Nephron (organoid): ENCODE data around the gene FSTL5.

Experiments used
- H3K27ac Mint-ChIP-seq, 3 experiments: 2 replicates each; pipeline ENCODE4 v1.8.0; 2020; ENCODE audit warnings: mixed read lengths in 3 of 3, mild to moderate bottlenecking in 2 of 3, moderate library complexity in 1 of 3
- H3K27me3 Mint-ChIP-seq: 2 replicates; pipeline ENCODE4 v1.8.0; 2021; ENCODE audit warnings: low read depth, mild to moderate bottlenecking, moderate library complexity, mixed read lengths
- H3K36me3 Mint-ChIP-seq: 2 replicates; pipeline ENCODE4 v1.8.0; 2020; ENCODE audit warnings: low read depth, mixed read lengths
- H3K4me1 Mint-ChIP-seq: 2 replicates; pipeline ENCODE4 v1.8.0; 2020; ENCODE audit warnings: mixed read lengths
- H3K4me3 Mint-ChIP-seq, 3 experiments: 2 replicates each; pipeline ENCODE4 v1.8.0; 2020; ENCODE audit warnings: mild to moderate bottlenecking in 3 of 3, mixed read lengths in 3 of 3, moderate library complexity in 2 of 3
- H3K9me3 Mint-ChIP-seq: 2 replicates; pipeline ENCODE4 v1.8.0; 2020; ENCODE audit warnings: mixed read lengths
- CTCF ChIP-seq, 3 experiments: fragments of 200-600 bp; sonication (generic); IDR thresholded peaks; one replicate each; pipeline ENCODE4 v1.5.0; 2021; ENCODE audit warnings: antibody characterized with exemption in 3 of 3; ENCODE audit not compliant: unreplicated experiment in 3 of 3

Gene FSTL5

GRCh38 chr4:161949946-161950725 is 213.7 kb downstream of the FSTL5 start:
- Mint-ChIP-seq H3K4me3 (no peak overlapping the region), H3K9me3 (peaks cover 4% of the 10 kb centered on the region), H3K27ac (no peak overlapping the region), H3K36me3 (no peaks in the 10 kb centered on the region), H3K4me1 (peaks cover 6% of the 10 kb centered on the region), H3K27me3 (peaks cover 5% of the 10 kb centered on the region)
- no peak for TF ChIP-seq CTCF (IDR thresholded peaks at IDR 0.05; ENCODE audit: unreplicated experiment in 3 of 3)

- Mint-ChIP-seq H3K9me3 (peaks cover 4% of the 10 kb centered on the region), H3K36me3 (no peaks in the 10 kb centered on the region), H3K27ac (no peak overlapping the region), H3K4me3 (no peak overlapping the region), H3K27me3 (peaks cover 5% of the 10 kb centered on the region), H3K4me1 (peaks cover 6% of the 10 kb centered on the region)
- no peak for TF ChIP-seq CTCF (IDR thresholded peaks at IDR 0.05; ENCODE audit: unreplicated experiment in 3 of 3)
These were observed 215.6 kb downstream of the FSTL5 start for GRCh38 chr4:161948026-161948770.

- no peaks in the 10 kb centered on the region for H3K36me3 Mint-ChIP-seq
- H3K9me3 Mint-ChIP-seq = peaks cover 3% of the 10 kb centered on the region
- no peaks in the 10 kb centered on the region for H3K27me3 Mint-ChIP-seq
- H3K4me1 Mint-ChIP-seq = no peaks in the 10 kb centered on the region
- TF ChIP-seq CTCF (IDR thresholded peaks at IDR 0.05; ENCODE audit: unreplicated experiment in 3 of 3) = no peak
- H3K4me3 Mint-ChIP-seq = no peak overlapping the region
- H3K27ac Mint-ChIP-seq = no peak overlapping the region
These were observed 226.2 kb downstream of the FSTL5 start for GRCh38 chr4:161937596-161937995.

- Mint-ChIP-seq H3K27ac (no peak overlapping the region), H3K4me3 (no peak overlapping the region), H3K36me3 (no peaks in the 10 kb centered on the region), H3K27me3 (no peaks in the 10 kb centered on the region), H3K9me3 (peaks cover 3% of the 10 kb centered on the region), H3K4me1 (no peaks in the 10 kb centered on the region)
- no peak for TF ChIP-seq CTCF (IDR thresholded peaks at IDR 0.05; ENCODE audit: unreplicated experiment in 3 of 3)
These were observed 226.9 kb downstream of the FSTL5 start for GRCh38 chr4:161936625-161937550.

- no peak overlapping the region for H3K27ac Mint-ChIP-seq
- no peaks in the 10 kb centered on the region for H3K27me3 Mint-ChIP-seq
- H3K4me1 Mint-ChIP-seq = no peaks in the 10 kb centered on the region
- H3K36me3 Mint-ChIP-seq = no peaks in the 10 kb centered on the region
- H3K9me3 Mint-ChIP-seq = no peaks in the 10 kb centered on the region
- no peak overlapping the region for H3K4me3 Mint-ChIP-seq
- no peak for TF ChIP-seq CTCF (IDR thresholded peaks at IDR 0.05; ENCODE audit: unreplicated experiment in 3 of 3)
These were observed 232.7 kb downstream of the FSTL5 start for GRCh38 chr4:161931089-161931488.
